Activated T-cell treated with anti-CD3 and anti-CD28 coated beads, Interleukin-2, amount 50 U/mL, for 72 hours (primary cell): ENCODE data around the gene CTNNA3. TPM values are rescaled to one million over a fixed set of nuclear protein-coding genes. Genes with fewer than 3 reads are reported as not detected.

Experiments used
- ATAC-seq, 2 donors: fragments of 150-1000 bp; cut with Tn5 transposase; replicated peaks in 1 of 2; 2 replicates each; pipeline ENCODE4 v1.10.0; 2021; ENCODE audit warnings: moderate library complexity in 2 of 2, mild to moderate bottlenecking in 1 of 2
- DNase-seq, 2 donors: peaks; one replicate each; pipeline ENCODE4 v3.0.0; 2021 to 2022; ENCODE audit warnings: mixed read lengths in 1 of 2
- H3K27ac Mint-ChIP-seq: one replicate; pipeline ENCODE4 v1.8.0; 2022; ENCODE audit warnings: mild to moderate bottlenecking, moderate library complexity, mixed read lengths
- H3K27me3 Mint-ChIP-seq: one replicate; pipeline ENCODE4 v1.8.0; 2022; ENCODE audit warnings: low read depth, mixed read lengths
- H3K36me3 Mint-ChIP-seq, 2 donors: one replicate each; pipeline ENCODE4 v1.8.0; 2022; ENCODE audit warnings: mixed read lengths in 2 of 2, mild to moderate bottlenecking in 1 of 2; ENCODE audit not compliant: insufficient read depth in 2 of 2
- H3K4me1 Mint-ChIP-seq: one replicate; pipeline ENCODE4 v1.8.0; 2022; ENCODE audit warnings: low read depth, mixed read lengths
- H3K4me3 Mint-ChIP-seq, 2 donors: one replicate each; pipeline ENCODE4 v1.8.0; 2022; ENCODE audit warnings: mild to moderate bottlenecking in 2 of 2, mixed read lengths in 2 of 2, moderate library complexity in 2 of 2
- H3K9me3 Mint-ChIP-seq, 2 donors: one replicate each; pipeline ENCODE4 v1.8.0; 2022; ENCODE audit warnings: mixed read lengths in 2 of 2
- total RNA-seq, 2 donors: library from RNA; stranded (reverse); gene quantifications; one replicate each; pipeline ENCODE4 v1.2.3, GENCODE V29; 2022

CTNNA3 gene
- total RNA-seq, 2 donors from 2014 or later: 0.25 to 0.74 TPM

DNA sequence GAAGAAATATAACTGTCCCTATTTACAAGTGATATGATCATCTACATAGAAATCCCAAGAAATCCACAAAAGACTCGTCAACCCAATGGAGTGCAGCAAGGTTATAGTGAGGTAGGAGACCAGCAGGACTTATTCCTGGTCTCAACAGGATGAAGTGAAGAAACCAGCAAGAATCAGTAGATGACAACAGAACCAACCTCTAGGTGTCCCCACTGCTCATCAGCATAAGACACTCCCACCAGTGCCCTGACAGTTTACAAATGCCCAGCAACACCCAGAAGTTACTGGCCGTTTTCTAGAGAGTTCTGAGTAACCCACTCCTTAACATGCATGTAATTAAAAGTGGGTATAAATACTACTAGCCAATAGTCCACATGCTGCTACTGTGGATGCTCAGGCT lies 1240.7 kb downstream of the CTNNA3 start:
- Mint-ChIP-seq H3K36me3 (peaks cover 0 to 2% of the 10 kb centered on the region in 2 donors), H3K4me1 (no peaks in the 10 kb centered on the region), H3K27ac (no peak overlapping the region), H3K27me3 (no peaks in the 10 kb centered on the region), H3K4me3 (no peak overlapping the region), H3K9me3 (peaks cover 3 to 5% of the 10 kb centered on the region in 2 donors)
- DNase-seq (no peak), ATAC-seq (no peak)

DNA sequence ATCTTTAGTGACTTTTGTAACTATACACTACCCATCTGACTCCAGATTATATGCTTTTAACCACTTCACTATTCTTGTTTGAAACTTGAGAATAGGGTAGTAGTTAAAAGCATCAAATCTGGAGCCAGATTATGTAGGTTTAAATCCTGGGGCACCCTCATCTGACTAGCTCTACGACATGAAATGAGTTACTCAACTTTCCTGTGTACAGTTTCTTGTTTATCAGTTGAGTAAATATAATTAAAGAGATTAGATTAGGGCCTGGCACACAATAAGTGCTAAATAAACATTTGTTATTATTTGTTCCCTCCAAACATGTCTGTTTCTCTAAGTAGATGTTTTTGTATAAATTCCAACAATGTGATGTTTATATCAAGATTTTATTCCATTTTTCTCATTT lies 1255.4 kb downstream of the CTNNA3 start:
- no peak overlapping the region for H3K27ac Mint-ChIP-seq
- no peaks in the 10 kb centered on the region for H3K27me3 Mint-ChIP-seq
- no peak overlapping the region for H3K4me3 Mint-ChIP-seq
- DNase-seq (no peak), ATAC-seq (no peak)
- H3K4me1 Mint-ChIP-seq: no peaks in the 10 kb centered on the region
- peaks cover 0 to 5% of the 10 kb centered on the region in 2 donors for H3K36me3 Mint-ChIP-seq
- H3K9me3 Mint-ChIP-seq: peaks cover 12 to 18% of the 10 kb centered on the region in 2 donors

DNA sequence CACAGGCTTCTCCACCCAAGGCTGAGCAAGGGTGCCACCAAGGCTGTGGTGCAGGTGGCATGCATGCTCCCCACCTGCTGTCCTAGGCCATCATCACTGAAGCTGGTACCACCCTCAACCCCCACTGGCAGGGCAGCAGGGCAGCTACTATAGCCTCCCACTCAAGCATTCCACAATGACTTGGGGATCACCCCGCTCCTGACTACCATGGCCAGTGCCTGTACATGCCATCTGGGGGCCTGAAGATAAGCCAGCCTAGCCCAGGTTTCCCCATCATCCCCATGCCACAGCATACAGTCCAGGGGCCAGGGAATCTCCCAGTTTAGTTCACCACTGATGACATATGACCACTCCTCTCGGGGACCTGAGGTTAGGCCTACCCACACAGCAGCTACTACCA lies 1281.1 kb downstream of the CTNNA3 start:
- peaks cover 0 to 2% of the 10 kb centered on the region in 2 donors for H3K36me3 Mint-ChIP-seq
- H3K27ac Mint-ChIP-seq: no peak overlapping the region
- no peak overlapping the region for H3K4me3 Mint-ChIP-seq
- H3K9me3 Mint-ChIP-seq: peaks cover 6% of the 10 kb centered on the region in 2 donors
- ATAC-seq (no peak), DNase-seq (no peak)
- H3K4me1 Mint-ChIP-seq: no peaks in the 10 kb centered on the region
- H3K27me3 Mint-ChIP-seq: no peaks in the 10 kb centered on the region

DNA sequence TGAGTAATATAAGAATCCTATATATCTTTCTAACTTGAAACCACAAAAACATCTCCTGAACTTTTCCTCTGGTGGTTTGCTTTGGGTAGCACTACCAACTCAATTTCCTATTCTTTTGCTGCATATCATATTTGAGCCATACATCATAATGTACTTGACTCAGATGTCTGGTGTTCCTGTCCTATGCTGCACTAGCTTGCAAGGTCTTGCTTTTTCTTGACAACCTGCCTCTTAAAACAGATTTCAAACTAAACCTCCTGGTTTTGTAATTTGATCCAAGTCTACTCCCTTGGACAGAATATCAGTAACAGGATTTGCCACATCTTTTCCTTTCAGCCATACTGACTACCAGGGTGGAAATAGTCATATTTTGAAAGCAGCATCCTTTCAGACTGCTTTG lies 1290.4 kb downstream of the CTNNA3 start:
- no peak overlapping the region for H3K27ac Mint-ChIP-seq
- ATAC-seq: no peak
- peaks cover 3 to 4% of the 10 kb centered on the region in 2 donors for H3K9me3 Mint-ChIP-seq
- no peak for DNase-seq
- no peaks in the 10 kb centered on the region for H3K27me3 Mint-ChIP-seq
- no peaks in the 10 kb centered on the region for H3K36me3 Mint-ChIP-seq
- H3K4me3 Mint-ChIP-seq: no peak overlapping the region
- no peaks in the 10 kb centered on the region for H3K4me1 Mint-ChIP-seq

DNA sequence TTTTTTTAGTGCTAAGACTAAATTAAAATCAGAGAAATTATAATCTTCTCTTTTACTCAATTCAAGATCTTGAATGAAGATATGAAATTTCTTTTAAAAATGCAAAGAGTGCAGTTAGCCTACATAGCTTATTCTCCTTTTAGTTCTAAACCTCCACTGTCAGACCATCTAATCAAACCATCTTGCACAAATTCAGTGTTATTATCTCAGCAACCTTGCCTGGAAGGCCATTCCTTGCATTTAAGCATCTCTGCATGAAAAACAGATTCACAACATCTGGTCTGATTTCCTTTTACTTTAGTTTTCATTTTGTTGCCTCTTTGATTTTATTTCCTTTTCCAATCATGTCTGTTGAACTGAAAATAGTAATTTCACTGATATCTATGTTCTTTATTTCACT lies 1297.3 kb downstream of the CTNNA3 start:
- H3K4me1 Mint-ChIP-seq: no peaks in the 10 kb centered on the region
- no peak overlapping the region for H3K4me3 Mint-ChIP-seq
- ATAC-seq (no peak), DNase-seq (no peak)
- H3K27ac Mint-ChIP-seq: no peak overlapping the region
- no peaks in the 10 kb centered on the region for H3K27me3 Mint-ChIP-seq
- no peaks in the 10 kb centered on the region for H3K36me3 Mint-ChIP-seq
- H3K9me3 Mint-ChIP-seq: no peaks in the 10 kb centered on the region

DNA sequence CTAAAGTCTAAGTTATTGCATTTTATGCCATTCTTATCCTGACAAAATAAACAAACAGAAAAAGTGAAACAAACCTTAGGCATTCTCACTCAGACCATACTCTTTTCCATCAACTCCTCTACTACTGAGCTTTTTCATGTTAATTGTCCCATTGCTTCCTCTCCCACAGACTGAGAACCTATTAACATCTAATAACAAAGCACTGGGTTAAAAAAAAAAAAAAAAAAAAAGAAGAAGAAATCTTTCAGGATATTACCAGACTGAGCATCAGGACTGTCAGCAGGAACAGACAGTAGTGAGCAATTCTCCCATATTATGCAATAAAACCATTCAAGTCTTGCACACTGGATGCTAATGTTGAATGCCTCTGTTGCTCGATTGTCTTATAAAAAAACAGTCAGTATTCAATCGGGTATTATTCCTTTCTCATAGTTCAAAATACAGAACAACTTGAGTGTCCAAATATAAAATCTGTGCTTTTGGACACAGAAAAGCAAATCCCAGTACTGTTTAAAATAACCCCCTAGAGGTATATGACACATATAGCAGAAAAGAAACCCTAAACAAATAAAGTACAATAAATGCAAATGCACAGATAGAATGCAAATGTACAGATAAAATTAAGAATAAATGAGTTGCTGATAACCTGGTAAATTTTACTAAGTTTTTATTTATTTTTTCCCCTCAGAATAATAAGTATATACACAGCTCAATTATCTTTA lies 1301.5 kb downstream of the CTNNA3 start:
- Mint-ChIP-seq H3K4me1 (no peaks in the 10 kb centered on the region), H3K9me3 (no peaks in the 10 kb centered on the region), H3K27me3 (no peaks in the 10 kb centered on the region), H3K27ac (no peak overlapping the region), H3K36me3 (no peaks in the 10 kb centered on the region), H3K4me3 (no peak overlapping the region)
- DNase-seq (no peak), ATAC-seq (no peak)

DNA sequence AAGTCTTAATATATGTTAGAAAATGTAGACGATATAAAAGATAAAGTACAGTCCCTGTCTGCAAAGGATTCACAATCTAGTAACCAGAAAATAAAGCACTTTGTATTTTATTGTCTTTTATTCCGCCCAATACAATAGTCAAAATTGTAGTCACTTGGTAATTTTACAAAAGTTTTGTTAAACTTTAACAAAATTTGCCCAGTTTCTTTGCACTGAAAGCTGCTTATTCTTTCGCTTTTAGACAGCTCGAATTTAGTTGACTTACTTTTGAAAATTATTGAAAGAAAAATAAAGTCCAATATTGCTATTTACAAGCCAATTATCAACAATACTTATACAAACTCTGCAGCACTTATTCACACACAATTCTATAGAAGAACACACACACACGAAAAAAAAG lies 1305.1 kb downstream of the CTNNA3 start:
- no peak for DNase-seq
- H3K27ac Mint-ChIP-seq: no peak overlapping the region

DNA sequence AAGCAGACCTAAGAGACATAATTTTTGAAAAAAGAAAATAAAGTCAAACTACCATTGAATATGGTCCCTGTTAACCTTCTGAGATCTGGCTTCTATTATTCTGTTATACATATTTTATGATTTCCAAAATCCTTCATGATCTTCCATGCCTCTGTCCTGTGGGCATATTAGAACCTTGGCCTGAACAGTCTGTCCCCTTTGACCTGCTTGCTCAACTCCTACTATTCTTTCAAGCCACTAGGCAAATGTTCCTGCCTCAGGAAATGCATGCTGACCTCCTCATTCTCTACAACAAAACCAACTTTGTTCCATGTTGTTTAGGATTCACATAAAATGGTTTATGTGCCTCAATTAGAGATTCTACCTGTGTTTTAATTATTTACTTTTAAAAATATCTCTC lies 1315.0 kb downstream of the CTNNA3 start:
- no peak overlapping the region for H3K4me3 Mint-ChIP-seq
- ATAC-seq (no peak), DNase-seq (no peak)
- H3K4me1 Mint-ChIP-seq: no peaks in the 10 kb centered on the region
- no peaks in the 10 kb centered on the region for H3K36me3 Mint-ChIP-seq
- H3K27ac Mint-ChIP-seq: no peak overlapping the region
- no peaks in the 10 kb centered on the region for H3K27me3 Mint-ChIP-seq
- H3K9me3 Mint-ChIP-seq: peaks cover 14 to 15% of the 10 kb centered on the region in 2 donors

More for the DNA sequence above, 1305.1 kb downstream of the CTNNA3 start:
- Mint-ChIP-seq H3K9me3 (peaks cover 0 to 2% of the 10 kb centered on the region in 2 donors), H3K4me1 (no peaks in the 10 kb centered on the region), H3K36me3 (no peaks in the 10 kb centered on the region), H3K4me3 (no peak overlapping the region), H3K27me3 (no peaks in the 10 kb centered on the region)
- no peak for ATAC-seq

DNA sequence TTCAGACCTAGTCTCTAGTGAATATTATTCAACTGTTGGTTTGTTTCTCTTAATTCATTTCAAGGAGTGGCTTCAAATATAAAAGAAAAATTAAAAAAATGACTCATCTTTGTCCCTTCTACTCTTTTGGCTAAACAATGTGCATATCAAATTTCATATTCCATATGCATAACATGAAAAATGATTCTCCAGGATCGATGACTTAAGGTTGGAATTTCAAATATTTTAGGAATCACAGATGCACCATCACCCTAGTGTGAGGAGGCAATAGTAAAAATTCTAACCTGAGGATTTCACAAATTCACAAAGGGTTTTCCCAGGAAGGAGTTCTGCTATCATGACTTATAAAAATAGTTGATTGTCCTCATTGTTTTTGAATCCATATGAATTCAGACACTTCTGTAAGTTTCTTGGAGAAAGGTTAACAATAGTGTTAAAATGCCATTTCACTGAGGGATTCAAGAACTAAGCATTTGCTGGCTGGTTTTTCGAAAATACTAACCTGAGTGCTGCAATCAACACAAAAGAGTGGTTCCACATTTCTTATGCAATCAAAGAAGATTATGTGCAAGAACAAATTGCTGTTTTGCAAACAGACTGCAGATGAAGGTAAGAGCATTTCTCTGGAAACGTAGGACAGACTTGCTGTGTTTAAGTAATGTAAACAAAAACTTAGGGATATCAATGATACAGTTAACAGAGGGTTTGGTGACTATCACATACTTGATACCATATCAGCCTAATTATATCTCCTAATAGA lies 1317.7 kb downstream of the CTNNA3 start:
- H3K27me3 Mint-ChIP-seq: no peaks in the 10 kb centered on the region
- peaks cover 5 to 7% of the 10 kb centered on the region in 2 donors for H3K9me3 Mint-ChIP-seq
- ATAC-seq (no peak), DNase-seq (no peak)
- H3K36me3 Mint-ChIP-seq: no peaks in the 10 kb centered on the region
- no peak overlapping the region for H3K27ac Mint-ChIP-seq
- no peaks in the 10 kb centered on the region for H3K4me1 Mint-ChIP-seq
- H3K4me3 Mint-ChIP-seq: no peak overlapping the region

DNA sequence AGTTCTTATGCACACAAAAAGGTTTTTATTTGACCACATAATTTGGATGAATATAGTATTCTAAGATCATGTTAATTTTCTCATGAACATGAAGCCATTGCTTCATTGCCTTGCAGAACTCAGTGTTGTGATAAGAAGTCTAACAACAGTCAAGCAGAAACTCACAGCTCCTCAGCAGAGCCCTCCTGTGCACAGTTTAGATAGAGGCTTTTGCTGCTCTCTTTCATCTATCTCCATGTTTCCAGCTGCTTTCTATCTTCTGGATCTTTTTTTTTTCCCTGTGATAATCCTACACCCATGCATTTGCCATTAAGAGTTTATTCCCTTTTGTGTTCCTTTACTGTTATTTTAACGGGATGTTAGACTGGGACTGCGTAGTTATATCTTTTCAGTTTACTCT lies 1327.8 kb downstream of the CTNNA3 start:
- Mint-ChIP-seq H3K4me3 (no peak overlapping the region), H3K36me3 (no peaks in the 10 kb centered on the region), H3K27ac (no peak overlapping the region), H3K27me3 (no peaks in the 10 kb centered on the region), H3K4me1 (no peaks in the 10 kb centered on the region), H3K9me3 (peaks cover 0 to 1% of the 10 kb centered on the region in 2 donors)
- no peak for ATAC-seq
- DNase-seq: no peak

DNA sequence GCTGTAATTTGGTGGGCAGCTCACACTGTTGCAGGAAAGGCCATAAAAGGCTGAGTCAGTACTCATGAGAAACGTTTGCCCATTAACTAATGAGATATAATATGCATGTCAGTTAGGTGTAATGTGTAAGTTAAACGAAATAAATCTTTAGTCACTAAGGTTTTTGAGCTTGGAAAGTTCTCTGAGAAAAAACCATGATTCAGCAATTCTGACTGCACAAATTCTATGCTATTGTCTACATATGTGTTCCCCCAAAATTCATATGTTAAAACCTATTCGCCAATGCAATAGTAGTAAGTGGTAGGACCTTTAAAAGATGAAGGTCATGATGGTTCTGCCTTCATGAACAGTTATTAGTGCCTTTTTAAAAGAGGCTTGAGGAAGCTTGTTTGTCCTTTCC lies 1329.8 kb downstream of the CTNNA3 start:
- H3K9me3 Mint-ChIP-seq: peaks cover 2 to 6% of the 10 kb centered on the region in 2 donors
- ATAC-seq (no peak), DNase-seq (no peak)
- no peak overlapping the region for H3K27ac Mint-ChIP-seq
- no peaks in the 10 kb centered on the region for H3K27me3 Mint-ChIP-seq
- H3K36me3 Mint-ChIP-seq: no peaks in the 10 kb centered on the region
- no peak overlapping the region for H3K4me3 Mint-ChIP-seq
- H3K4me1 Mint-ChIP-seq: no peaks in the 10 kb centered on the region

DNA sequence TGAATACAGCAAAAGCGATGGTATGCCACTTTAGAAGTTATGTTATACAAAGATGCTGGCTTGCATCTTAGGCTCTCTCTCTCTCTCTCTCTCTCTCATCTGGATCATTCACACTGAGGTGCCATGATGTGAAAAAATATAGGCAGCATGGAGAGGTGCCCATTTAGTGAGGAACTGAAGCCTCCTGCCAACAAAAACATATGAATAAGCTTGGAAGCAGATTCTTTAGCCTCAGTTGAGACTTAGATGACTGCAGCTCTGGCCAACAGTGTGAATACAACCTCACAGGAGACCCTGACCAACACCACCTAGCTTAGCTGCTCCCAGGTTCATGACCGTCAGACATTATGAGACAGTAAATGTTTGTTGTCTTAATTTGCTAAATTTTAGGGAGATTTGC lies 1330.3 kb downstream of the CTNNA3 start:
- no peaks in the 10 kb centered on the region for H3K36me3 Mint-ChIP-seq
- no peaks in the 10 kb centered on the region for H3K27me3 Mint-ChIP-seq
- H3K27ac Mint-ChIP-seq: no peak overlapping the region
- H3K9me3 Mint-ChIP-seq: peaks cover 4 to 7% of the 10 kb centered on the region in 2 donors
- no peak for DNase-seq
- no peak for ATAC-seq
- H3K4me3 Mint-ChIP-seq: no peak overlapping the region
- no peaks in the 10 kb centered on the region for H3K4me1 Mint-ChIP-seq

DNA sequence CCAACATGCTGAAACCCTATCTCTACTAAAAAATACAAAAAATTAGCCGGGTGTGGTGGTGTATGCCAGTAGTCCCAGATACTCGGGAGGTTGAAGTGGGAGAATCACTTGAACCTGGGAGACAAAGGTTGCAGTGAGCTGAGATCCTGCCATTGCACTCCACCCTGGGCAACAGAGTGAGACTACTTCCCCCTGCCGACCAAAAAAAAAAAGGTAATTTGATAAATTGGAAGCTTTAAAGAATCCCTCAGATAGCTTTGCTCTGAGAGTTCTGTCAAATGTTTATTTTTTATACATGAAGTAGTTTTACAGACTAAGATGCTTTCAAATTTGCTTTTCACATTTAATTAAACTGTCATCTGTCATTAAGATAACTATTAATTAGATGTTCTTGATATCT lies 1333.5 kb downstream of the CTNNA3 start:
- H3K4me1 Mint-ChIP-seq: no peaks in the 10 kb centered on the region

More for the DNA sequence above, 1333.5 kb downstream of the CTNNA3 start:
- H3K4me3 Mint-ChIP-seq: no peak overlapping the region
- H3K27me3 Mint-ChIP-seq: no peaks in the 10 kb centered on the region
- ATAC-seq (no peak), DNase-seq (no peak)
- peaks cover 7 to 8% of the 10 kb centered on the region in 2 donors for H3K9me3 Mint-ChIP-seq
- H3K27ac Mint-ChIP-seq: no peak overlapping the region
- no peaks in the 10 kb centered on the region for H3K36me3 Mint-ChIP-seq
